Sigmoid colon (tissue), 4 donors: Measurements from ENCODE around the gene ITSN2.

Source experiments
- CTCF ChIP-seq, 4 experiments: fragments of 450-650 bp in 3 of 4; fragments of 200-600 bp in 1 of 4; IDR thresholded peaks; one replicate each; pipeline ENCODE4 v1.5.1; 2016 to 2019; ENCODE audit warnings: antibody characterized with exemption in 4 of 4, mild to moderate bottlenecking in 3 of 4, moderate library complexity in 2 of 4
- EP300 ChIP-seq, 4 donors: sonication (generic); formaldehyde crosslinking; IDR thresholded peaks; one replicate each; pipeline ENCODE4 v1.6.1; 2017; ENCODE audit warnings: antibody characterized with exemption in 4 of 4
- POLR2A ChIP-seq, 2 donors: fragments of 450-650 bp; IDR thresholded peaks; one replicate each; pipeline ENCODE4 v1.6.1; 2016; ENCODE audit warnings: antibody characterized with exemption in 2 of 2, mild to moderate bottlenecking in 2 of 2, moderate library complexity in 2 of 2
- POLR2AphosphoS5 ChIP-seq, 4 donors: sonication (generic); formaldehyde crosslinking; IDR thresholded peaks; one replicate each; pipeline ENCODE4 v1.6.1; 2017; ENCODE audit warnings: antibody characterized with exemption in 4 of 4

GRCh38 chr2:24162494-24162893 is 197.8 kb downstream of the ITSN2 start:
- TF ChIP-seq CTCF (IDR thresholded peaks at IDR 0.05): no peak
- no peak for TF ChIP-seq POLR2A (IDR thresholded peaks at IDR 0.05)
- no peak for TF ChIP-seq EP300 (IDR thresholded peaks at IDR 0.05)
- no peak for TF ChIP-seq POLR2AphosphoS5 (IDR thresholded peaks at IDR 0.05)
